Stimulated activated CD4-positive, alpha-beta T cell treated with anti-CD3 and anti-CD28 coated beads, Interleukin-1b, Interleukin-23, amount 100 ng/mL, for 48 hours (primary cell): ENCODE measurements around the gene PRRG4.
"Not testable (repeated sequence)": the region's sequence is repeated elsewhere in the genome, so short reads cannot be mapped to it uniquely, and the experiment has no call there.

ENCODE experiments used
- DNase-seq: peaks from one replicate; pipeline ENCODE4 v3.0.0-alpha.2; 2020

PRRG4 gene

GRCh38 chr11:32887707-32888383 lies 58.1 kb downstream of the PRRG4 start:
- not testable (repeated sequence) for DNase-seq

GRCh38 chr11:32888384-32888710 lies 58.6 kb downstream of the PRRG4 start:
- DNase-seq = not testable (repeated sequence)

GRCh38 chr11:32888805-32889204 lies 59.1 kb downstream of the PRRG4 start:
- DNase-seq = no peak

GRCh38 chr11:32890843-32891656 lies 61.3 kb downstream of the PRRG4 start:
- no peak for DNase-seq

GRCh38 chr11:32891657-32892354 lies 62.1 kb downstream of the PRRG4 start:
- DNase-seq = no peak

GRCh38 chr11:32892355-32893092 lies 62.8 kb downstream of the PRRG4 start, which contains the start of gene QSER1:
QSER1 (plus strand) TSS chr11:32892811; CDS start chr11:32893126, 315 bp downstream.
- DNase-seq = peak; percentile 65

GRCh38 chr11:32893093-32893342 lies 63.3 kb downstream of the PRRG4 start:
- no peak for DNase-seq

GRCh38 chr11:32893343-32894148 lies 63.8 kb downstream of the PRRG4 start:
- DNase-seq = peak; percentile 51

GRCh38 chr11:32894149-32894827 lies 64.6 kb downstream of the PRRG4 start:
- peak; percentile 32 for DNase-seq

GRCh38 chr11:32894921-32895320 lies 65.2 kb downstream of the PRRG4 start:
- DNase-seq = no peak

GRCh38 chr11:32895471-32895870 lies 65.7 kb downstream of the PRRG4 start:
- DNase-seq = no peak

GRCh38 chr11:32897103-32897502 lies 67.4 kb downstream of the PRRG4 start:
- DNase-seq = no peak

GRCh38 chr11:32899438-32899837 lies 69.7 kb downstream of the PRRG4 start:
- DNase-seq = no peak

- DNase-seq = no peak
Observed at GRCh38 chr11:32902089-32902665, 72.5 kb downstream of the PRRG4 start.

- no peak for DNase-seq
Observed at GRCh38 chr11:32905028-32905667, 75.4 kb downstream of the PRRG4 start.
